H1 (cell line): Measurements from ENCODE around the gene SMIM28. TPM values are rescaled to one million over a fixed set of nuclear protein-coding genes. Genes with fewer than 3 reads are reported as not detected.

Source experiments
- ATF2 ChIP-seq: IDR thresholded peaks from 2 replicates; pipeline ENCODE4 v1.6.1; 2012; ENCODE audit warnings: low read length, inconsistent platforms
- FOSL1 ChIP-seq: IDR thresholded peaks from 2 replicates; pipeline ENCODE4 v1.6.1; 2011; ENCODE audit warnings: mild to moderate bottlenecking, low read depth, low read length, moderate library complexity; ENCODE audit not compliant: insufficient read depth
- polyA plus RNA-seq, 7 experiments: library from polyadenylated mRNA; depleted of rRNA in 3 of 7; stranded (reverse) in 5 of 7; unstranded in 2 of 7; fragments of >200 nt in 5 of 7; fragments of 200-250 nt in 2 of 7; gene quantifications; 1 replicate in 5 of 7; 2 replicates in 1 of 7; 4 replicates in 1 of 7; pipeline versions ENCODE4 v1.2.1 to v1.2.3, GENCODE V29; 2011 to 2013; ENCODE audit warnings: missing spikeins in 2 of 7, mixed read lengths in 2 of 7
- total RNA-seq: library from RNA; stranded (reverse); fragmentation: NEBNext Ultra II Directional; extraction: Animal tissue kit (Norgen Biotek cat#: 25700); gene quantifications from 2 replicates; pipeline ENCODE4 v1.2.1, GENCODE V29; 2021

The SMIM28 gene
- total and polyA plus RNA-seq, 2 of the 8 experiments (the other 6 are each of a cell fraction or from before 2014, with no cell fraction given) = not detected

GRCh38 chr6:138377844-138378243 is at the start of gene SMIM28 (continued):
- TF ChIP-seq FOSL1 (no peak), ATF2 (no peak)
